ENCODE data around the gene CNFN.

Gene CNFN, protein sequence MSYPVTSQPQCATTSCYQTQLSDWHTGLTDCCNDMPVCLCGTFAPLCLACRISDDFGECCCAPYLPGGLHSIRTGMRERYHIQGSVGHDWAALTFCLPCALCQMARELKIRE

DNA sequence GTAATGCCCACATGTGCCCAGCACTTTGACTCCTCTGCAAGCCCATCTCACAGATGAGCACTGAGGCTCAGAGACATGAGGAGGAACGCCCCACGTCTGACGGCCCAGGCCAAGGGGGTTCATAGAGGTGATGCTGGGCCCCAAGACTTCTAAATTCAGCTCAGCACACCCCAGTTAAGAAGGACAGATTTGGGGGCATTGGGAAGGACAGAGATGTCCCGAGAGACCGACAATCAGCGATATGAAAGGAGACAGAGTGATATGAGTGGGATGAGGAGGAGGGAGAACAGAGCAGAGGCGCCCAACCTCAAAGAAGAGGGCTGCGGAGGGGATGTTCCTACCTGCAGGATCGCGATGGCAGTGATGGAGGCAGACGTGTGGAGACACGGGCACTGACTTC lies at the start of gene CNFN:
Gene CNFN, minus strand, starts transcription at position 399 of the 400 bp plus-strand sequence. CDS start 1,260 bp downstream, outside the sequence.
- no peak for DNase-seq (ENCODE audit: low read depth, low spot score)

DNA sequence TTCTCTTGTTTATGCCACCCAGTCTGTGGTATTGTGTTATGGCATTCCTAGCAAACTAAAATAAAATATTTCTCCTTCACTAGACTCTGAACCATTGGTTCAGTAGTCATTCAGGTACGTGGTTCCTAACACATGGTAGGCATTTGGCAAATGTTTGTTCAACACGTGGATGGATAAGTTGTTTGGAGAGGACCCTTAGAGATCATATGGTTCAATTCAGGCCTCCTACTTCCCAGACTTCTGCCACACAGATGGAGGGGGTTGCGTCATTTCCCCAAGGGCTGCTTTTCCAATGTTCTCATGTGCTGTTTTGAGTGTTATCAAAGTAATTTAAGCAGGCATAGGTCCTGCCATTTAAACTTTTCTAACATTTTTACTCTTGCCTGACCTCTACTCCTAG lies 45.9 kb upstream of the CNFN start:
- DNase-seq (ENCODE audit: low read depth, low spot score) = no peak

DNA sequence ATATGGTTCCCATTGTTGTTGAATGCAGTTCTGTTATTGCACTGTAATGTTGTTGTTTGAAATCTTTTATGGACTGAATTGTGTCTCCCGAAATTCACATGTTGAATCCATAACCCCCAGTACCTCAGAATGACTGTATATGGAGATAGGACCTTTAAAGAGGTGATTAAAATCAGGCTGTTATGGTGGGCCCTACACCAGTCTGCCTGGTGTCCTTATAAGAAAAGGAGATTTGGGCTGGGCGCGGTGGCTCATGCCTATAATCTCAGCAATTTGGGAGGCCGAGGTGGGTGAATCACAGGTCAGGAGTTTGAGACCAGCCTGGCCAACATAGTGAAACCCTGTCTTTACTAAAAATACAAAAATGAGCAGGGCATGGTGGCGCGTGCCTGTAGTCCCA lies 45.2 kb upstream of the CNFN start:
- DNase-seq (ENCODE audit: low read depth, low spot score) = no peak

DNA sequence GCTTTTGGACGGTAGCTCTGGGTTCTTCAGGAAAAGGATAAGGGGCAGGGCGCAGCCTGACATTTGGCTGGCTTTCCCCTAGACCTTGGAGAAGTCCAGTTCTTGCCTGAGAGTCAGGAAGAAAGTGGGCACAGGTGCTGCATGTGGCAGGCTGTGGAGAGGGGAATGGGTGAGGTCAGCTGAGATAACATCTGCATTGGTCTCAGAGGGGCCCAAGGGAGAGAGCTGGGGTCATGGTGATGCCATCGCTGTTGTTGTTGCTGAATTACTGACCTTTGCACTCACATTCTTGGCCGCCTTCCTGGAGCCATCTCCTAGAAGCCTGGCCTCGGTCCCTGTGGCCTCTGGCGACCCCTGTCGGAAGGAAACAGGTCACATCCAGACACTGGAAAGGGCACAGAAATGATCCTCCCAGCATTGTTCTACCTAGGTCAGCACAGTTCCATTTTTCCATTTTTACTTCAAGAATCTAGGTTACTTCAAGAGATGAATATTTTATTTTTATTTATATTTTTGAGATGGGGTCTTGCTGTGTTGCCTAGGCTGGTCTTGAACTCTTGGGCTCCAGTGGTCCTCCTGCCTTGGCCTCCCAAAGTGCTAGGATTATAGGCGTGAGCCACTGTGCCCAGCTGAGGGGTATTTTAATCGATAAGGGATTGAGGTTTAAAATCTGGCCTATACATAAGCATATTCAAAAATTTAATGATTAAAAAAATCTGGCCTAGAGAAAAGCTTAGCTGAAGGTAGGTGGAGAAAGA lies 43.6 kb upstream of the CNFN start:
- peak; percentile 28 for DNase-seq (ENCODE audit: low read depth, low spot score)

DNA sequence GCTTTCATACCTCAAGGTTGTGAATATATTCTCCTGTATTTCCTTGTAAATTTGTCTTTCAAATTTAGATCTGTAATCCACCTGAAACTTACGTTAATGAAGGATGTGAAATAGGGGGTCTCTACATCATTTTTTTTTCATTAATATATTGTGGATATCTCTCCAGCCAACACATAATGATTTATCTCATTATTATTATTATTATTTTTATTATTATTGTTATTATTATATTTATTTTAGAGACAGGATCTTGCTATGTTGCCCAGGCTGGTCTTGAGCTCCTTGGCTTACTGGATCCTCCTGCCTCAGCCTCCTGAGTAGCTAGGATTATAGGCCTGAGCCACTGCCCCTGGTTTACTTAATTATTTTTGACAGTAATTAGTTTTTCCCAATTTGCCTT lies 41.4 kb upstream of the CNFN start:
- DNase-seq (ENCODE audit: low read depth, low spot score) = no peak

DNA sequence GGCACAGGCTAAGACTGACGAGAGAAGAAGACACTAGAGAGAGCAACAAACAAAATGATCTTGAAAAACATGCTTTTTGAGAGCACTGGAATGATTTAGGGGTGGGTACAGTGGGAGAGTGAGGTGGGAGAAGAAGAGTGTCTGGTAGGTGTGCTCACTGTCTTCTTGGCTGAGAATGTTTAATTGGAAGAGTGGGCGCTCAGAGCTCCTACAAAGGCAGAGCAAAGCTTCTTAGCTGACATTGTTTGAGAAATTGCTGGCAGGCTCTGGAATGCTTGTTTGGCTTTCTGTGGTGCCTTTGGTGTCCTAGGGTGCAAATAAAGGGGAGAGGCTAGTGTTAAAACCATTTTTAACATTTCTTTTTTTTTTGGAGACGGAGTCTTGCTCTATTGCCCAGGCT lies 38.6 kb upstream of the CNFN start:
- DNase-seq (ENCODE audit: low read depth, low spot score) = no peak

DNA sequence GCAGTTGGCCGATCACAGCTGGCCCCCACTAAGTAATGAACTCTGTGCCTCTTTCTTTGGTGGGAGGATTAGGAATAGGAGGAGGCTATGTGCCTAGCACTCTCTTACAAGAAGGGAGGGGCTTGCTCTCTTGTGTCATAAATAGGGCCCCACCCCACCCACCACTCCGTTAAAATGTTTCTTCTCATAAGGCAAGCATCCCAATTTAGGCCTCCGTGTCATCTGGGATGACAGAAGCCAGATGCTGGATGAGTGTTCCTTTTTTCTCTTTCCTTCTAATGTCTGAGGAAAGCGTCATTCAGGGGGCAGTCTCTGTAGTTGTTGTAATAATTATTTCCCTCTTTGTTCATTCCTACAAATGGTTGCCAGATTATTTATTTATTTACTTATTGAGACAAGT lies 37.2 kb upstream of the CNFN start, which contains the start of gene LIPE:
Gene LIPE, minus strand, starts transcription at position 76 of the 400 bp plus-strand sequence. CDS start 239 bp downstream, outside the sequence.
- DNase-seq (ENCODE audit: low read depth, low spot score) = no peak

DNA sequence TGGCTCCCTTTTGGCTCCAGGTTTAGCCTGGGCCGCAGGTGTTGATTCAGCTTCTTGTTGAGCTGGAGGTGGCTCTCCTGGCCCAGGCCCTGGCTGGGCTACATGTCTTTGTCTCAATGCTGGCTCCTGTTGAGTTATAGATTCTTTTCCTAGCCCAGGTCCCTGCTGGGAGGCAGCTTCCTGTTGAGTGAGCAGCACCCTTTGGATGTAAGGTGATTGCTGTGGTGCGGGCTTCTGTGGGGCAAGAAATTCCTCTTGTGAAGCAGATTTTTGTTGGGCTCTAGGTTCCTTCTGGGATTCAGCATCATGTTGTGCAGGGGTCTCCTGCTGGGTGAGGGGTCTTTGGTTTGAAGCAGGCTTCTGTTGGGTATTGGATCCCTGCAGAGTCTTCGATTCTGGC lies 36.5 kb upstream of the CNFN start:
- DNase-seq (ENCODE audit: low read depth, low spot score) = no peak

DNA sequence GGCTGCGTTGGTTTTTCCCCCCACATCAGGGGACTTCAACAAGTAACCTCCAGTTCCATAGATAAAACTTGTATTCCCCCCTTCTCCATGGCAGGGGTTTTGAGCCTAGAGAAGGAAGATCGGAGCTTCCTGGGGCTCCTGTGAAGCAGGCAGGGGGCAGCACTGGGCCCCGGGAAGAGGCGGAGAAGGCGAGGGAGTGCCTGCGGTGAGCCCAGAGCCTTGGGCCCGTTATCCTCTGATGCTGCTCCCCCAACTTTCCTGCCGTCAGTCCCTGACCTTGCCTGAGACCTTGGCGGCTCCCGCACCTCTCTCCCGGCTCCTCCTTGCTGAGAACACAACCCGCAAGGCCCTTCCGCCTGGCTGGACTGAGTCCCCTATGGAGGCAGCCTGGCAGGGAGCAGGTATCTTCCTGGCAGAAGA lies 34.6 kb upstream of the CNFN start:
- no peak for DNase-seq (ENCODE audit: low read depth, low spot score)

DNA sequence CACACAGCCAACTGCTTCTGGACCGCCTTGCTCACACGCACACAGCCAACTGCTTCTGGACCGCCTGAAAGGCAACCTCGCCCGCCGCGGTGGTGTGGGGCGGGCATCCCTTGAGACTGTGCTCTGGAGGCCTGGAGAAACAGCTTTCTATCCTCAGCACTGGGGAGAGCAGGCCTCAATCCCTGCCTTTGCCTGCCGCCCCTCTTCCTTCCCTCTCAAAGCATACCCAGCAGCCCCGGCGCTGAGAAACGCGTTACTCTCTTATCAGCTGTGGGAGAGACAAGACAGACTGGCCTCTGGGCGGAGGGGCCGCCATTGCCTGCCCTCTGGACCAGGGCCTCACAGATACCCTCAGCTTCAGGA lies 34.2 kb upstream of the CNFN start:
- no peak for DNase-seq (ENCODE audit: low read depth, low spot score)

DNA sequence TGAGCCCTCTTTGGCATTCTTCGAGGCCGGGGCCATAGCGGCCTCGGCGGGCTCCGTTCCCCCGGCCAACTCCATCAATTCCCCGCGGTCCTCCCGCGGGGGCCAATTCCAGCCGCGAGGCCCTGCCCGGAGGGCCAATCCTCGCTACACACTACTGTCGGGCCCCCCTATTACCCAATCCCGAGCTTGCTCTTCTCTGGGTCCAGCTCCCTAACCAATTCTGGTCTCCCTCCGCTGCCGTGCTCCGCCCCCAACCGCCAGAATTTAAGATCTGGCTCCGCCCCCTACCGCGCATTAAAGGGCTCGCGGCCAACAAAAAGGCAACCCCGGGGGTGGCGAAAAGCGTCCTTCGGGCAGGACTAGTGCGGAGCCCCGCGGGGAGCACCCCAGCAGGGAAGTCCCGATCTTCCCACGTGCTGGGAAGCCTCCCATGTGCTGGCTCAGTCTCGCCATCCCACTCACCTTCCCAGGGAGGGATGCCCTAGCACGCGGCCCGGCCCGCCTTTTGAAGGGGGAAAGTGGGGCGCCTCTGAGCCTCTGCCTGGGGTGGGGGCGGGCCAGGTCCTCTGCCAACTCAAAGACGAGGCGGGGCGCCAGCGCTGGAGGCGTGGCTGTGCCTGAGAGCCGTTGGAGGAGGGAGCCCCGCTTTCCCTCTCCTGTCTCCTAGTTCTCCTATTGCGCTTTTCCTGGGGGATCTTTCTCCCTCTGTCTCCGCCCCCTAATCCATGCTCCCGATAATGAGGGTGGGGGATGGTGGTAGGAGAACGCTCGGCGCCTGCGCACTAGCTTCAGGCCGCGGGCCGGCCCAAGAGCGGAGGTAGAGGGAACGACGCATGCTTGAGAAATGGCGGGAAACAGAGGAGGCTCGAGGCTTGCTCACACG lies 33.6 kb upstream of the CNFN start:
- peak; percentile 86 for DNase-seq (ENCODE audit: low read depth, low spot score)

DNA sequence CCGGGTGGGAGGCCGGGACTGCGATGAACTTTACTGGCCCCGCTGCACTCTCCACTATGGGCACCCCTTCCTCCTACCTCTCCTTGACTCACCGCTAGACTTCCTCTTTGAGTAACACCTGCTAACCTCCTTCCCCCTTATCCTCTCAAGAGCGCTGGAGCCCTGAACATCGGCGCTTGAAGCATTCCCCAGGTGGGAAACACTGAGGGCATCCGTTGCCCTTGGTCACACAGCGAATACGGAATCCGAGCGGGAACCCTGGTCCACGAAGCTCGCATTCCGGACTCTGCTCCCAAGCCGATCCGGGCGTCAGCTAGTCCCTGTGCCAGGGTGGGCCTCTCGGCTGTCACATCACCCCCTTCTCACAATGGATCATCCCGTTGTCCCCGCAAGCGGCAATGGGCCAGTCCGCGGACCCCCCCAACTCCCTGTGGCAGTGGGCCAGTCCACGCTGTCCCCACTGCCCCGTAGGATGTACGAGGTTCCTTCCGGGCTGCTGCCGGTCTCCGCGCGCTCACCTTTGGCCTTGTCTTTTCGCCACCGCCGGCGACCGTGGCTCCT lies 32.9 kb upstream of the CNFN start:
- peak; percentile 25 for DNase-seq (ENCODE audit: low read depth, low spot score)

DNA sequence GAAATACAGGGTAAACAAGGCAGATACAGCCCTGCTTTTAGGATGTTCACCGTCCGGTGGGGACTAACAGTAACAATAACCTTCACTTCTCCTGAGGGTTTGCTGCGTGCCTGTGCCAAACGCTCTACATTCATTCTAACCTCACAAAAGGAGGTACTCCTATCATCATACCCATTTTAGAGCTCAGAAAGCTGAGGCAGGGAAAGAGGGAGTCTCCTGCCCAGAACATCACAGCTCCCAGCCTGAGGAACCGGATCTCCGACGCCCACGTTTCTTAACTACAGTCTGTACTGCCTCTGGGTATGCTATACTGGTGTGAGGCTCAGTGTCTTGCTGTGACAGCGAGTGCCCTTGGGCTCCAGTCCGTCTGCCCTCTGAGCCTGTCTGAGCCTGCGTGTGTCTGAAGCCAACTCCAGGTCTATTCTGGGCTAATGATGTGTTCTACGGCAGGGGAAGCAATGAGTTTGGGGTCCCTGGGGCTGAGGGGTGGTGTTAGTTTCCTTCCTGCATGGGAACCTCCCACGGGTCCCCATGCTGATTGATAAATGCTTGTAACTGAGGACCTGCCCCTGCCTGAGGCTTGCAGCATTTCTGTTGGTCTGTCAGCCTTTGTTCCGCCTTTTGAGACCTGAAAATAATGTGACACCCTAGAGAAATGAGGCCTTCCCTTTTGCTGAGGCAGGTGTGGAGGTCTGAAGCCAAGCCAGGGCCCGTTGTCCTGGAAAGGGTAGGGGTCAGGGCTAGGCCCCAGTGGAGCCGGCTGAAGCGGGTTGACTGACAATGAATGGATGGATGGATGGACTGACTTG lies 32.2 kb upstream of the CNFN start:
- DNase-seq (ENCODE audit: low read depth, low spot score) = no peak

DNA sequence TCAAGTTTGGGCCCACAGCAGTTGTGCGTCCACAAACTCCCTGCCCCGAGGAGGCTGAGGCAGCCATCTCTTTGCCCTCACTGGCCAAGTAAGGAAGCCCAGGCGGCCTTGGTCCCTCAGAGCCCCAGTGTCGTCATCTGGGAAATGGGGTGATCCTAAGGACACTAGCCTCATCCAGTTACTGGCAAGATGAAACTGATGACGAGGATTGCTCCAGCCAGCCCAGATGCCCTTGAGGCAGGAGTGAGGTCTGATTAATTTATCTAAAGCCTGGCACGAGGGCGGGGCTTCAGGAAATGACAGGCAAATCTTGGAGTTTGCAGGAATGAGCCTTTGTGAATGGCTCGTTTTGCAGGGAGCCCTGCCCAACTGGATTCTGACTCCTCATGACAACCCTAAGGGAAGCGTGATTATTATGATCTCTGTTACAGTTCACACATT lies 31.5 kb upstream of the CNFN start:
- no peak for DNase-seq (ENCODE audit: low read depth, low spot score)

DNA sequence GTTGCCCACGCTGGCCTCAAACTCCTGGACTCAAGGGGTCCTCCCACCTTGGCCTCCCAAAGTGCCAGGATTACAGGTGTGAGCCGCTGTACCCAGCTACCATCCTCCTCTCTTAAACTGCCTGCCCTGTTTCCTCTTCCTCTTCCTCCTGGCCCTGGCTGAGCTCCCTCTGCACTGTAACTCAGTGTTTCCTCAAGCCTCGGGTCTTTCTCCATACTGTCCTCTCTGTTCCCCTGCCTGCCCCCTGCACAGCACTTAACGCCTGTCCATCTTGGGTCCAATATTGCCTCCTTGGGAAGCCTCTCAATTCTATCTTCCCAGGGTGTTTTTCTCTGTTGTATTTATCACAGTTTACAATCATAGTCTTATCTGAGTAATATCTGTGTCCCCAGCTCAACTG lies 31.0 kb upstream of the CNFN start:
- DNase-seq (ENCODE audit: low read depth, low spot score) = no peak

DNA sequence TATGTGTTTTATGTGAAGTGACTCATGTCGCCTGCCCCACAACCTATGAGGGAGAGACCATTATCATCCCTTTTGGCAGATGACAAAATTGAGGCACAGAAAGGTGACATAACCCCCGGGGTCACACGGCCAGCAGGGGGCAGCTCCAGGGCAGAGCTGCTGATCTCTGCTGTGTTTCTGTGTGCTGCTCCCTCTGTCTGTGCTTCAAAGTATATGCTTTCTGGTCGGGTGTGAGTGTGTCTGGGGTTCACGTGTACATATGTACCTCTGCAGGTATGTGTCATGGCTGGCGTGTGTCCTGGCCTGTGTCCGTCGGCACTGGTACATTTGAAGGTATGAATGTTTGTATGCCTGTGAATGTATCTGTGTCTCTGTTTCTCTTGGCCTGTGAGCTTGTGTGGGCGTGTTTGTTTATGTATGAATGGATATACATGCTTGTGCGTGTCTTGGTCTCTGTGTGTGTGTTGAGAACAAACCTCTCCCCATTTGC lies 30.0 kb upstream of the CNFN start:
- peak; percentile 61 for DNase-seq (ENCODE audit: low read depth, low spot score)

DNA sequence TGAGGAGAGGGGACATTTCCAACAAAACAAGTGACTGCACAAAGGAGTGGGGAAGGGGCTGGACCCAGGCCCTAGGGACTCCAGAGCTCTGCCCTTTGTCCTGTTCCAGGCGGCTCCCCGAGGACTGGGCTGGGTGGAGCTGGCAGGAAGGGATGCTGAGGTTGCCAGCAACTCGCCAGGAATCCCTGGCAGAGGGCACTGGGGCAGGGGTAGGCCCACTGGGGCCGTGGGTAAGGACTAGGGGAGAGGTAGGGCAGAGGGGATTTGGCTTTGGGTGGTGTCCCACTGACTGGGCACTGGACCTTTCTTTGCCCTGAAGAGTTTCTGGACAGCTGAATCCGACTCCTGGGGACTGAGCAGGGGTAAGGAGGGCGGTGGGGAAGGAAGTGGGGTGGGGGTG lies 29.2 kb upstream of the CNFN start:
- no peak for DNase-seq (ENCODE audit: low read depth, low spot score)

DNA sequence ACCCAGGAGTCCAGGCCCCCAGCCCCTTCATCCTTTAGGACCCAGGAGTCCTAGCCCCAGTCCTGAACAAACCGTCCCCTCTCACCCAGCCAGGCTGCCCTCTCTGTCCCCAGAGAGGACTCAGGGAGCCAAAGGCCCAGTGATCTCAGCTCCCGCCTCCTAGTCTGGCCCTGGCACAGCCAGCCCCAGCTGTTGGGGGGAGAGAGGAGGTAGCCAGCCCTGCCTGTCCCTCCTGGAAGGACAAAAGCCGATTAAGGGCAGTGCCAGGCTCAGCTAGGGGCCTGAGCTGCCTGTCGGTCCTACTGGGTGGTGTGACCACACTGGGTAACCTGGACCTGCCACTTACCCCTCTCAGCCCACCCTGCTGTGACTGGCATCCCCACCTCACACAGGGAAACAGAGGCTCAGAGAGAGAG lies 22.6 kb upstream of the CNFN start:
- DNase-seq (ENCODE audit: low read depth, low spot score) = no peak

DNA sequence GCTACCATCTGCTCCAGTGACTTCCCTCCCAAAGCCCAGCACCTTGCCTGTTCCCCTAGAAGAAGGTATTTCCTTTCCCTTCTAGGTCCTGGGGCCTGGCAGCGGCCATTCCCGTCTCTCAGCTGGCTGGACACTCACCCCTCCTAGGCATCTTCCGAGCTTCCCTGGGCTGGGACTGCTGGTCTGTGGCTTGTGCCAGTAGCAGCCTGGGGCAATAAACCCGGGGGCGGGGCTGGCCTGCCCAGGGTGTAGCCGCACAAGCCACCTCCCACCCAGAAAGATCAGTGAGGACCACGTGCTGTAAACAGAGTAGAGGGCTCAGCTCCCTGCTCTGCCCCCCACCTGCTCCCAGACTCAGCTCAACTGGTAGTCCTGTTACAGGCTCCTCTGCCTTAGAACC lies 22.1 kb upstream of the CNFN start:
- DNase-seq (ENCODE audit: low read depth, low spot score) = no peak

DNA sequence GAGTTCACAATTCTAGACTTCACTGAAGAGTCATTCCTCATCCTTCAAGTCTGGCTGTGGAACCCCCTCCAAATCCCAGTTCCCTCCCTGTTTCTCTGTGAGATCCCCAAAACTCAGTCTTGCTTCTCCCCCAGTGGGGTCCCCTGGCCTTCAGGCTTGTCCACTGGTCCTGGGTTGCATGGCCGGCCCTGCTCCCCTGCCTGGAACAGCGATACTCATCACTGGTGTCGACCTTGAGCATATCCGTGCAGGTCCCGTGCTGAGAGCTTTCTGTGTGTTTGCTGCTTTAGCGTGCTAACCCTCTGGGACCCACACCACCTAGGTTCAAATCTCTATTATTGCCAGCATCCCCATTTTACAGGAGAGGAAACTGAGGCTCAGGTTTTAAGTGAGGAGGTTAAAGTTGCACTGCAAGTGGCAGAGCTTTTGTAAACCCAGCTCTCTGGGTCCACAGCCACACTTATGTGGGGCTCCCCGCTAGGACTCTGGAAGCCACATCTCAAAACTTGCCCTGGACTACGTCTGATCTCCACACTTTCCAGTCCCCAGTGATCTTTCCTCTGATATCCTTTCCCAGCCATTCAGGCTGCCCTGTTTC lies 21.6 kb upstream of the CNFN start:
- no peak for DNase-seq (ENCODE audit: low read depth, low spot score)

DNA sequence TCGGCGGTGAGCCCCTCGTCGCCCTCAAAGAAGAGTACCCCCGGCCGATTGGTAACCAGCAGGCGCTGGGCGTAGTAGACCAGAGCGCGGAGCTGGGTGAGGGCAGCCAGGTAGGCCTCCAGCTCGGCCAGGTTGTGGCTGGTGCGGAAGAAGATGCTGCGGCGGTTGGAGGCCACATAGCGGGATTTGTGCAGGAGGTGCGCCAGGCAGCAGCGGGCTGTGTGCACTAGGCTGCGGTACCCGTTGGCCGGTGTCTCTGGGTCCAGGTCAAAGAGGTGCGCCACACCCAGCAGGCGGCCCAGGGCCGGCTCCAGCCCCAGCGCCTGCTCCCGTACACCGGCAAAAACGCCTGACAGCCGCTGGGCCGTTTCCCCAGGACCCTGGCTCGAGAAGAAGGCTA lies 20.3 kb upstream of the CNFN start:
- no peak for DNase-seq (ENCODE audit: low read depth, low spot score)
